Measurements from ENCODE around the gene BMP6.

Gene BMP6

GRCh38 chr6:7687145-7688111 is 38.5 kb upstream of the BMP6 start:
- TF ChIP-seq, protein P1, sequence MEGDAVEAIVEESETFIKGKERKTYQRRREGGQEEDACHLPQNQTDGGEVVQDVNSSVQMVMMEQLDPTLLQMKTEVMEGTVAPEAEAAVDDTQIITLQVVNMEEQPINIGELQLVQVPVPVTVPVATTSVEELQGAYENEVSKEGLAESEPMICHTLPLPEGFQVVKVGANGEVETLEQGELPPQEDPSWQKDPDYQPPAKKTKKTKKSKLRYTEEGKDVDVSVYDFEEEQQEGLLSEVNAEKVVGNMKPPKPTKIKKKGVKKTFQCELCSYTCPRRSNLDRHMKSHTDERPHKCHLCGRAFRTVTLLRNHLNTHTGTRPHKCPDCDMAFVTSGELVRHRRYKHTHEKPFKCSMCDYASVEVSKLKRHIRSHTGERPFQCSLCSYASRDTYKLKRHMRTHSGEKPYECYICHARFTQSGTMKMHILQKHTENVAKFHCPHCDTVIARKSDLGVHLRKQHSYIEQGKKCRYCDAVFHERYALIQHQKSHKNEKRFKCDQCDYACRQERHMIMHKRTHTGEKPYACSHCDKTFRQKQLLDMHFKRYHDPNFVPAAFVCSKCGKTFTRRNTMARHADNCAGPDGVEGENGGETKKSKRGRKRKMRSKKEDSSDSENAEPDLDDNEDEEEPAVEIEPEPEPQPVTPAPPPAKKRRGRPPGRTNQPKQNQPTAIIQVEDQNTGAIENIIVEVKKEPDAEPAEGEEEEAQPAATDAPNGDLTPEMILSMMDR (conservative IDR thresholded peaks at IDR 0.05), result no peak
- H3K27ac ChIP-seq, result no peak overlapping the region

- TF ChIP-seq, protein P1 (conservative IDR thresholded peaks at IDR 0.05), result no peak
Measured at GRCh38 chr6:7691021-7691420, 34.9 kb upstream of the BMP6 start.

DNA sequence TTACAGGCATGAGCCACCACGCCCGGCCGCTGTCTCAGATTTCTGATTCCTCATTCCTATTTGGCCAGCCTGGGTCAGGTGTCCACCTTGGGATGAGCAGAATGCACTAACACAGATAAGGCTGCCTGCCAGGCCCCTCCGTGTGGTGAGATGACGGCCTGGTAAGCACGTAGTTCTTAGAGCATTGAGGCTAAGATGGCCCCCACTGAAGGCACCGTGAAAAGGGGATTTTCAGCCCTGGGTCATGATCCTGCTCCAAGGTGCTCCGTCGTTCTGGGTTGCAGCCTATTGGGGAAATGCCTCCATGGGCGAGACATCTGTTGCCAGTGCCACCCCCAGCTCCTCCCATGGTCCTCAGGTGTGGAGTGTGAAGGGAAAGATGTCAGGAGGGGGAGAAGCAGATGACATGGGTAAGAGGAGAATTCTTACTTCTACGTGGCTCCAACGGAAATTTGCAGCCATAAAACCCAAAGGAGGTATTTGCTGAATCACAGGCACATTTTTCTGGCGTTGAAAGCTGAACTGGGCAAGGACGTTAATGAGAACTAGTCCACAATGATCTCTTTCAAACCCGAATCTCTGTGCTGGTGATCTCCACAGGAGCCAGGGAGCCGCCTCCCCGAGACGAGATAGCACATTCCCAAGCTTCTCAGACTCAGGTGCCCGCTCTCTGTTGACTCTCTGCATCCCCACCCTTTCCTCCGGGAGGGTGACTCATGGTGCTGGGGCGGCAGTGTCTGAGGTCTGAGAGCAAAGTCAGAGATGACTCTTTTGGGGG is 34.0 kb upstream of the BMP6 start:
- TF ChIP-seq, protein P1 (conservative IDR thresholded peaks at IDR 0.05), result no peak
- H3K27ac ChIP-seq, result no peak overlapping the region

More at GRCh38 chr6:7691021-7691420, 34.9 kb upstream of the BMP6 start:
- no peak overlapping the region for H3K27ac ChIP-seq

- TF ChIP-seq, protein P1 (conservative IDR thresholded peaks at IDR 0.05), result no peak
- H3K27ac ChIP-seq, result no peak overlapping the region
Measured at GRCh38 chr6:7692453-7692784, 33.5 kb upstream of the BMP6 start.

DNA sequence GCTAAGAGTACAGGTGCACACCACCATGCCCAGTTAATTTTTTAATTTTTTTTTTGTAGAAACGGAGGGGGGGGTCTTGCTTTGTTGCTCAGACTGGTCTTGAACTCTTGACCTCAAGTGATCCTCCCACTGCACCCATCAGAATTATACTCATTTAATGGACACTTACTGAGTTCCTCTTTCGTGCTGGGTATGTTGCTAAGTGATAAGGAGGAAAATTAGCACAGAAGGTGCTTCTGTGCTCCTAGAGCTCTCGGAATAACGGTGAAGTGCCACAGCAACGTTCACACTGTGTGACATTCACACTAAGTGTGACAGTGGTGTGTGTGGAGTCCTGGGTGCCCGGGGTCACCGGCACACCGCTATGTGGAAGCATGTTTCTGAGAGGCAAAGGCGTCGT is 32.1 kb upstream of the BMP6 start:
- no peak overlapping the region for H3K27ac ChIP-seq
- TF ChIP-seq, protein P1 (conservative IDR thresholded peaks at IDR 0.05), result no peak

DNA sequence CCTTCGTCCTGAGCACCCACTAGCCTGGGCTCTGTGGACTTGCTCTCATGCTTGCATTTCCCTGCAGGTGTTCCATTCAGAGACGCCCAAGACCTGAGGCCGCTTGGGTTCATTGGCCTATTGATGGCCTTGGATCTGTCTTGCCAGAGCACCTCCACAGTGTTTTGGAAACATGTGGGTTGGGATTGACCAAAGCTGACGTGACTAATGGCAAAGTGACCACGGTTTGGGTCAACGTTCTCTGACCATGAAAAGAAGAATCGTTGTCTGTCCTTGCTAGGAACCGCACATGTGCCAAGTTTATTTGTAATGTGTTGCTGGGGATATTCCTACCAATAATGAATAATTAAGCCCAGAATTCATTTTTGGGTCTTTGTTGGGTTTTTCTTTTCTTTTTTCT is 29.8 kb upstream of the BMP6 start:
- TF ChIP-seq, protein P1 (conservative IDR thresholded peaks at IDR 0.05), result no peak
- H3K27ac ChIP-seq, result no peak overlapping the region

DNA sequence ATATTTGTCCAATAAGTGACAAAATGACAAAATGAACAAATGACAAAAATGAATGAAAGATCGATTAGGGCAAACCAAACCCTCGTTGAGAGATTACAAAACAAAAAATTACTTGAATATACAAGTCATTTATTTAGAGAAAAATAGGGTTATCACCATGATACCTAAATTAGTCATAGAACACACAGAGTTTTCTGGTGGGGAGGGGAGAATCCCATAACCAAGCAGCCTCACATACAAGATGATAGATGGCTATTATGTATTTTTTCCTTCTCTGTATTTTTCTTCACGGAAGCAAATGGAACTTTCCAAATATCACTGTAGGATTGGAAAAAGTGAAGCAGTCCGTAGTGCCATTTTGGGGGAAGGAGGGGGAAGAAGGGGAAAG is 28.5 kb upstream of the BMP6 start:
- no peak overlapping the region for H3K27ac ChIP-seq
- TF ChIP-seq, protein P1 (conservative IDR thresholded peaks at IDR 0.05), result no peak
